K562 (cell line): ENCODE results near the gene AGBL1. TPM values are rescaled to one million over a fixed set of nuclear protein-coding genes. Genes with fewer than 3 reads are reported as not detected.

Experiments
- CBX2 ChIP-seq: fragments of 200-600 bp; sonication (generic); IDR thresholded peaks from one replicate; pipeline ENCODE4 v1.6.1; 2012; ENCODE audit warnings: mild to moderate bottlenecking, low read length, inconsistent platforms; ENCODE audit not compliant: insufficient read depth, poor library complexity, severe bottlenecking
- ETV6 ChIP-seq, 3 experiments: fragments of 150-350 bp in 1 of 3; sonication (generic) in 1 of 3; formaldehyde crosslinking in 1 of 3; IDR thresholded peaks; 2 replicates each; pipeline versions ENCODE4 v1.6.1 to v1.8.0; 2014 to 2022; ENCODE audit warnings: borderline replicate concordance in 2 of 3, low read depth in 2 of 3, antibody characterized with exemption in 1 of 3, low read length in 1 of 3, mild to moderate bottlenecking in 1 of 3, missing genetic modification reagents in 1 of 3
- EWSR1 ChIP-seq: fragments of 450-650 bp; IDR thresholded peaks from 2 replicates; pipeline ENCODE4 v1.6.1; 2018; ENCODE audit warnings: borderline replicate concordance, mild to moderate bottlenecking, low read depth, moderate library complexity; ENCODE audit not compliant: partially characterized antibody
- ILK ChIP-seq: fragments of 450-650 bp; IDR thresholded peaks from 2 replicates; pipeline ENCODE4 v1.6.1; 2016; ENCODE audit warnings: missing genetic modification characterization, low read depth, mild to moderate bottlenecking, missing compliant biosample characterization, moderate library complexity, borderline replicate concordance
- RBM15 ChIP-seq: fragments of 200-400 bp; formaldehyde crosslinking; IDR thresholded peaks from 2 replicates; pipeline ENCODE4 v1.6.1; 2018; ENCODE audit warnings: mild to moderate bottlenecking, low read length, moderate library complexity; ENCODE audit not compliant: insufficient read depth
- SIN3B ChIP-seq: fragments of 450-650 bp; IDR thresholded peaks from 2 replicates; pipeline ENCODE4 v1.6.1; 2017; ENCODE audit warnings: low read depth, mild to moderate bottlenecking, moderate library complexity
- ZNF766 ChIP-seq: fragments of 200-800 bp; sonication (Bioruptor generic); conservative IDR thresholded peaks from 2 replicates; pipeline ENCODE4 v1.6.1; 2016; ENCODE audit warnings: missing genetic modification characterization, missing compliant biosample characterization
- polyA plus RNA-seq, 8 experiments: library from polyadenylated mRNA; depleted of rRNA in 4 of 8; stranded (reverse) in 5 of 8; unstranded in 3 of 8; fragments of >200 nt; fragmentation: Nextera tagmentation in 2 of 8; fragmentation: Illumina TruSeq in 1 of 8; extraction: Ambion mirVana in 2 of 8; extraction: Trizol in 1 of 8; gene quantifications; 2 replicates each; pipeline versions ENCODE4 v1.2.1 to v1.2.3, GENCODE V29; 2011 to 2014; ENCODE audit warnings: inconsistent platforms in 1 of 8, missing spikeins in 1 of 8
- total RNA-seq, 7 experiments: library from RNA; depleted of rRNA in 6 of 7; stranded (reverse); fragments of >200 nt in 6 of 7; fragmentation: Illumina TruSeq in 2 of 7; extraction: Trizol in 2 of 7; gene quantifications; 2 replicates each; pipeline versions ENCODE4 v1.2.1 to v1.2.3, GENCODE V29; 2011 to 2021; ENCODE audit warnings: low replicate concordance in 1 of 7
- TF ChIP-seq, protein P1 (sequence below): sonication (generic); formaldehyde crosslinking; IDR thresholded peaks from 2 replicates; pipeline ENCODE4 v1.8.0; 2023; ENCODE audit warnings: mild to moderate bottlenecking, missing genetic modification reagents
- TF ChIP-seq, protein P2 (sequence below), 2 experiments: fragments of 200-800 bp in 1 of 2; sonication (Bioruptor generic) in 1 of 2; sonication (generic) in 1 of 2; formaldehyde crosslinking in 1 of 2; IDR thresholded peaks in 1 of 2; conservative IDR thresholded peaks in 1 of 2; 2 replicates each; pipeline versions ENCODE4 v1.5.0 to v1.6.1; 2016 to 2020; ENCODE audit warnings: missing compliant biosample characterization in 1 of 2, missing genetic modification characterization in 1 of 2, missing genetic modification reagents in 1 of 2
- TF ChIP-seq, protein P3 (sequence below), 2 experiments: fragments of 450-650 bp; formaldehyde crosslinking in 1 of 2; IDR thresholded peaks; 2 replicates each; pipeline versions ENCODE4 v1.4.0 to v1.6.1; 2014 to 2020; ENCODE audit warnings: mild to moderate bottlenecking in 2 of 2, borderline replicate concordance in 1 of 2, low read depth in 1 of 2

The AGBL1 gene
- total and polyA plus RNA-seq, 9 of the 15 experiments (the other 6 are each of a cell fraction or from before 2014, with no cell fraction given), result not detected

DNA sequence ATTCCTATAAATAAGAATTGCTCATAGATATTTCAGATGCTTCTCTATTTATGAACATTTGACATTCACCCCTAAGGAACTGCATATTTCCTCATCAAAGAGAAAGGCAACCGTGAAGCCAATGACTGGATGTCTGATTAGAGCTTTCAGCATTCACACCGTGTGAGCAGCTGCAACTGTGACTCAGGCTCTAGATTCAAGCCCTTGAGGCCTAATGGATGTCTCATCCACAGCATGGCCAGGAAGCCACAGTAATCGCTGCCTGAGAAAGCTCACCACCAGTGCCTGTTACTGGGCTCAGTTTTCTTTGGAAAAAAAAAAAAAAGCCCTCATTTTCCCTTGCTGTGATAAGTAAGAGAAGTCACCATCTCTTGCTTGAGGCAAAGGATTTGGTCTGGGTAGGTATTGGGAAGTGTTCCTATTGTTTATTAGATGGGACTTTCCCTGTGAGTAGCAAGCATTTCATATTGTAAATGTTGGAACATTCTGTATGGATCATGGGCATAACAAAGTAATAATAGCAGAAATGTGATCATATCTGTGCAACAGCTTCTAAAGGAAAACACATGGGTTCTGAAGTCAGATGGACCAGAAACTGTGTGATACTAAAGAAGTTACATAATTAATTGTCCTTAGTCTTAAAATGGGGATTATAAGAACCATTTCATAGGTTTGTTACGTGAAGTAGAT, 783.7 kb downstream of the AGBL1 start (continued):
- TF ChIP-seq, protein P1, sequence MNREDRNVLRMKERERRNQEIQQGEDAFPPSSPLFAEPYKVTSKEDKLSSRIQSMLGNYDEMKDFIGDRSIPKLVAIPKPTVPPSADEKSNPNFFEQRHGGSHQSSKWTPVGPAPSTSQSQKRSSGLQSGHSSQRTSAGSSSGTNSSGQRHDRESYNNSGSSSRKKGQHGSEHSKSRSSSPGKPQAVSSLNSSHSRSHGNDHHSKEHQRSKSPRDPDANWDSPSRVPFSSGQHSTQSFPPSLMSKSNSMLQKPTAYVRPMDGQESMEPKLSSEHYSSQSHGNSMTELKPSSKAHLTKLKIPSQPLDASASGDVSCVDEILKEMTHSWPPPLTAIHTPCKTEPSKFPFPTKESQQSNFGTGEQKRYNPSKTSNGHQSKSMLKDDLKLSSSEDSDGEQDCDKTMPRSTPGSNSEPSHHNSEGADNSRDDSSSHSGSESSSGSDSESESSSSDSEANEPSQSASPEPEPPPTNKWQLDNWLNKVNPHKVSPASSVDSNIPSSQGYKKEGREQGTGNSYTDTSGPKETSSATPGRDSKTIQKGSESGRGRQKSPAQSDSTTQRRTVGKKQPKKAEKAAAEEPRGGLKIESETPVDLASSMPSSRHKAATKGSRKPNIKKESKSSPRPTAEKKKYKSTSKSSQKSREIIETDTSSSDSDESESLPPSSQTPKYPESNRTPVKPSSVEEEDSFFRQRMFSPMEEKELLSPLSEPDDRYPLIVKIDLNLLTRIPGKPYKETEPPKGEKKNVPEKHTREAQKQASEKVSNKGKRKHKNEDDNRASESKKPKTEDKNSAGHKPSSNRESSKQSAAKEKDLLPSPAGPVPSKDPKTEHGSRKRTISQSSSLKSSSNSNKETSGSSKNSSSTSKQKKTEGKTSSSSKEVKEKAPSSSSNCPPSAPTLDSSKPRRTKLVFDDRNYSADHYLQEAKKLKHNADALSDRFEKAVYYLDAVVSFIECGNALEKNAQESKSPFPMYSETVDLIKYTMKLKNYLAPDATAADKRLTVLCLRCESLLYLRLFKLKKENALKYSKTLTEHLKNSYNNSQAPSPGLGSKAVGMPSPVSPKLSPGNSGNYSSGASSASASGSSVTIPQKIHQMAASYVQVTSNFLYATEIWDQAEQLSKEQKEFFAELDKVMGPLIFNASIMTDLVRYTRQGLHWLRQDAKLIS (CRISPR knock-in tag), result no peak
- no peak for TF ChIP-seq SIN3B
- no peak for TF ChIP-seq ZNF766 (CRISPR knock-in tag)
- TF ChIP-seq RBM15, result no peak
- no peak for TF ChIP-seq CBX2
- TF ChIP-seq, protein P2, sequence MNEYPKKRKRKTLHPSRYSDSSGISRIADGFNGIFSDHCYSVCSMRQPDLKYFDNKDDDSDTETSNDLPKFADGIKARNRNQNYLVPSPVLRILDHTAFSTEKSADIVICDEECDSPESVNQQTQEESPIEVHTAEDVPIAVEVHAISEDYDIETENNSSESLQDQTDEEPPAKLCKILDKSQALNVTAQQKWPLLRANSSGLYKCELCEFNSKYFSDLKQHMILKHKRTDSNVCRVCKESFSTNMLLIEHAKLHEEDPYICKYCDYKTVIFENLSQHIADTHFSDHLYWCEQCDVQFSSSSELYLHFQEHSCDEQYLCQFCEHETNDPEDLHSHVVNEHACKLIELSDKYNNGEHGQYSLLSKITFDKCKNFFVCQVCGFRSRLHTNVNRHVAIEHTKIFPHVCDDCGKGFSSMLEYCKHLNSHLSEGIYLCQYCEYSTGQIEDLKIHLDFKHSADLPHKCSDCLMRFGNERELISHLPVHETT (CRISPR knock-in tag; conservative IDR thresholded peaks at IDR 0.05 in 1 of 2, IDR thresholded peaks at IDR 0.05 in 1 of 2), result no peak
- TF ChIP-seq ILK (tag), result no peak
- no peak for TF ChIP-seq EWSR1
- no peak for TF ChIP-seq ETV6 (IDR thresholded peaks at IDR 0.05; ENCODE audit: borderline replicate concordance in 1 of 2, low read depth in 2 of 2, low read length in 1 of 2)
- TF ChIP-seq ETV6 (CRISPR knock-in tag; IDR thresholded peaks at IDR 0.05; ENCODE audit: borderline replicate concordance), result no peak
- TF ChIP-seq, protein P3, sequence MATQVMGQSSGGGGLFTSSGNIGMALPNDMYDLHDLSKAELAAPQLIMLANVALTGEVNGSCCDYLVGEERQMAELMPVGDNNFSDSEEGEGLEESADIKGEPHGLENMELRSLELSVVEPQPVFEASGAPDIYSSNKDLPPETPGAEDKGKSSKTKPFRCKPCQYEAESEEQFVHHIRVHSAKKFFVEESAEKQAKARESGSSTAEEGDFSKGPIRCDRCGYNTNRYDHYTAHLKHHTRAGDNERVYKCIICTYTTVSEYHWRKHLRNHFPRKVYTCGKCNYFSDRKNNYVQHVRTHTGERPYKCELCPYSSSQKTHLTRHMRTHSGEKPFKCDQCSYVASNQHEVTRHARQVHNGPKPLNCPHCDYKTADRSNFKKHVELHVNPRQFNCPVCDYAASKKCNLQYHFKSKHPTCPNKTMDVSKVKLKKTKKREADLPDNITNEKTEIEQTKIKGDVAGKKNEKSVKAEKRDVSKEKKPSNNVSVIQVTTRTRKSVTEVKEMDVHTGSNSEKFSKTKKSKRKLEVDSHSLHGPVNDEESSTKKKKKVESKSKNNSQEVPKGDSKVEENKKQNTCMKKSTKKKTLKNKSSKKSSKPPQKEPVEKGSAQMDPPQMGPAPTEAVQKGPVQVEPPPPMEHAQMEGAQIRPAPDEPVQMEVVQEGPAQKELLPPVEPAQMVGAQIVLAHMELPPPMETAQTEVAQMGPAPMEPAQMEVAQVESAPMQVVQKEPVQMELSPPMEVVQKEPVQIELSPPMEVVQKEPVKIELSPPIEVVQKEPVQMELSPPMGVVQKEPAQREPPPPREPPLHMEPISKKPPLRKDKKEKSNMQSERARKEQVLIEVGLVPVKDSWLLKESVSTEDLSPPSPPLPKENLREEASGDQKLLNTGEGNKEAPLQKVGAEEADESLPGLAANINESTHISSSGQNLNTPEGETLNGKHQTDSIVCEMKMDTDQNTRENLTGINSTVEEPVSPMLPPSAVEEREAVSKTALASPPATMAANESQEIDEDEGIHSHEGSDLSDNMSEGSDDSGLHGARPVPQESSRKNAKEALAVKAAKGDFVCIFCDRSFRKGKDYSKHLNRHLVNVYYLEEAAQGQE (IDR thresholded peaks at IDR 0.05; ENCODE audit: borderline replicate concordance), result no peak
- TF ChIP-seq, protein P3 (CRISPR knock-in tag; IDR thresholded peaks at IDR 0.05; ENCODE audit: low read depth), result no peak
